T-helper 17 cell (primary cell): ENCODE data around the gene KLHL30. TPM values are rescaled to one million over a fixed set of nuclear protein-coding genes. Genes with fewer than 3 reads are reported as not detected.
A peak's percentile ranks its signal among the peaks of the same experiment; 100 is the strongest.

Experiments used
- ATAC-seq: fragments of 150-1000 bp; cut with Tn5 transposase; 2 replicates; pipeline ENCODE4 v1.10.0; 2021; ENCODE audit warnings: mild to moderate bottlenecking, moderate library complexity
- DNase-seq, 3 donors: peaks; one replicate each; pipeline versions ENCODE4 v3.0.0 to v3.0.0-alpha.2; 2020 to 2021
- H3K9me3 ChIP-seq: one replicate; pipeline ENCODE4 v1.7.0; 2013; ENCODE audit warnings: low read length, mild to moderate bottlenecking; ENCODE audit not compliant: control insufficient read depth, poor library complexity, severe bottlenecking
- H3K27ac Mint-ChIP-seq: one replicate; pipeline ENCODE4 v1.8.0; 2022; ENCODE audit warnings: mild to moderate bottlenecking, moderate library complexity, mixed read lengths
- H3K27me3 Mint-ChIP-seq: one replicate; pipeline ENCODE4 v1.8.0; 2022; ENCODE audit warnings: mixed read lengths
- H3K36me3 Mint-ChIP-seq: one replicate; pipeline ENCODE4 v1.8.0; 2022; ENCODE audit warnings: low read depth, mixed read lengths
- H3K4me1 Mint-ChIP-seq: one replicate; pipeline ENCODE4 v1.8.0; 2022; ENCODE audit warnings: mild to moderate bottlenecking, mixed read lengths
- H3K4me3 Mint-ChIP-seq: one replicate; pipeline ENCODE4 v1.8.0; 2022; ENCODE audit warnings: mild to moderate bottlenecking, moderate library complexity, mixed read lengths
- total RNA-seq, 4 donors: library from RNA in 2 of 4; stranded (reverse) in 2 of 4; gene quantifications; one replicate each; pipeline ENCODE4 v1.2.3 and lab custom pipeline; 2022 to 2026

The KLHL30 gene
- total RNA-seq, 2 donors from 2014 or later: not detected

GRCh38 chr2:238098901-238099713, 39.4 kb upstream of the KLHL30 start:
- no peaks in the 10 kb centered on the region for H3K36me3 Mint-ChIP-seq
- ATAC-seq (no peak), DNase-seq (no peak)
- no peak overlapping the region for H3K27ac Mint-ChIP-seq
- no peak overlapping the region for H3K4me3 Mint-ChIP-seq
- H3K27me3 Mint-ChIP-seq: no peaks in the 10 kb centered on the region
- no peaks in the 10 kb centered on the region for H3K4me1 Mint-ChIP-seq
- H3K9me3 ChIP-seq: no peaks in the 10 kb centered on the region

- no peaks in the 10 kb centered on the region for H3K36me3 Mint-ChIP-seq
- DNase-seq (no peak), ATAC-seq (no peak)
- H3K9me3 ChIP-seq: no peaks in the 10 kb centered on the region
- no peaks in the 10 kb centered on the region for H3K27me3 Mint-ChIP-seq
- no peaks in the 10 kb centered on the region for H3K4me1 Mint-ChIP-seq
- no peak overlapping the region for H3K27ac Mint-ChIP-seq
- H3K4me3 Mint-ChIP-seq: no peak overlapping the region
These were observed 38.8 kb upstream of the KLHL30 start for GRCh38 chr2:238099714-238100048.

- ATAC-seq: no peak
- Mint-ChIP-seq H3K27ac (no peak within 1 kb of the TSS), H3K4me3 (peak within 1 kb of the TSS; percentile 15), H3K27me3 (no peaks in the 10 kb centered on the region), H3K36me3 (no peaks in the 10 kb centered on the region), H3K4me1 (no peaks in the 10 kb centered on the region)
- no peaks in the 10 kb centered on the region for H3K9me3 ChIP-seq
- no peak for DNase-seq
These were observed 38.2 kb upstream of the KLHL30 start, which contains the start of gene ESPNL for GRCh38 chr2:238100049-238100820. Gene ESPNL, plus strand, starts transcription at chr2:238100340. Its CDS starts 80 bp downstream, at chr2:238100420.

GRCh38 chr2:238100821-238101771, 37.4 kb upstream of the KLHL30 start:
- no peaks in the 10 kb centered on the region for H3K4me1 Mint-ChIP-seq
- ATAC-seq: no peak

DNA sequence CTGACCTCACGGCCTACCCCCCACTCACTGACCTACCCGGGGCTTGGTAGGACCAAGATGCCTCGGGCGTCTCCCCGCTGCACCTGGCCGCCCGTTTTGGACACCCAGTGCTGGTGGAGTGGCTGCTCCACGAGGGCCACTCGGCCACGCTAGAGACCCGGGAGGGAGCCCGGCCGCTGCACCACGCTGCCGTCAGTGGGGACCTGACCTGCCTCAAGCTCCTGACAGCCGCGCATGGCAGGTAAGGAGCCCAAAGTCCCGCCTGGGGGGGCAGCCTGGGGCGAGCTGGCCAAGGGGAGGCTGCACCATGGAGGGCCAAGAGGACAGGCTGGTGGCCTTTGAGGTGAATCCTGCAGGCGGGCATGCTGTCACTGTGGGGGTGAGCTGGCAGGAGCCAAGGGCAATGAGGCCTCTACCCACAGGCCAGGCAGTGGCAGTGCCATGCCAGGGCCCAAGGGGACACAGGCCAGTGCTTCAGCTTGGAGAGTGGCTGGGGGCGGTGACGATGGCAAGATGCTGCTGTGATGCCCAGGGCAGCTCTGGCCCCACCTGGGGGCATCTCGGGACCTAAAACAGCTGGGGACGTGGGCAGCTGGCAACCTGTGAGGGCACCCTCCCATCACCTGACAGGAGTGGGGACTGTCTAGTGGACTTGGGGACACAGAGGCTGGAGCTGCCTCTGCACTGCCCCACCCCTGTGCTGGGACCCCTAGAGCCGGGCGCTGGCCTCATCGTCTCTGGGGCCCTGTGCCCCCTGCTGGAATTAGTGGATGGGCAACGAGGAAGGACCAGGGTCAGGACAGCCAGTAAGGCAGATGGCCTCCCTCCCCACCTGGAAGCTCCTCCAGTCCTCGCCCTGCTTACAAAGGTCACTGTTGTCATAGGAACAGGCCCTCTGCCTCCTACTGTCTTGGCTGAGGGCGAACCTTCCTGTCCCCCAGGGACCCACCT, 36.3 kb upstream of the KLHL30 start:
- Mint-ChIP-seq H3K4me1 (no peaks in the 10 kb centered on the region), H3K27ac (no peak overlapping the region), H3K36me3 (no peaks in the 10 kb centered on the region), H3K4me3 (no peak overlapping the region), H3K27me3 (no peaks in the 10 kb centered on the region)
- ATAC-seq: no peak
- no peaks in the 10 kb centered on the region for H3K9me3 ChIP-seq
- no peak for DNase-seq

More at GRCh38 chr2:238100821-238101771, 37.4 kb upstream of the KLHL30 start:
- no peak overlapping the region for H3K27ac Mint-ChIP-seq
- no peaks in the 10 kb centered on the region for H3K36me3 Mint-ChIP-seq
- no peaks in the 10 kb centered on the region for H3K9me3 ChIP-seq
- no peak for DNase-seq
- H3K4me3 Mint-ChIP-seq: no peak overlapping the region
- no peaks in the 10 kb centered on the region for H3K27me3 Mint-ChIP-seq

DNA sequence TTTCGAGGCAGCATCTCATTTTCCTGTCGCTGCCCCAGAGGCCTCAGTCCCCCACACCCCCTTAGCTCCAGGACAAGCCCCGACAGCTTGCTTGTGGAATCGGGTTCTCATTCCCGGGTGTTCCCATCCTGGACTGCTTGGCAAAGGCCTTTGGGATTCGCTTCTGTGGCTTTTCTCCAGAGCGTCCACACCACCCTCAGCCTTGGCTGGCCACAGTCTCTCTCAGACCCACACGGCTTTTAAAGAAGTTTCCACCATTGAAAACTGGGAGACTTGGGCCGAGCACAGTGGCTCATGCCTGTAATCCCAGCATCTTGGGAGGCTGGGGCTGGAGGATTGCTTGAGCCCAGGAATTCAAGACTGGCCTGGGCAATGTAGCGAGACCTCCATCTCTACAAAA, 35.6 kb upstream of the KLHL30 start:
- H3K4me3 Mint-ChIP-seq: no peak overlapping the region
- H3K27me3 Mint-ChIP-seq: no peaks in the 10 kb centered on the region
- peaks cover 3% of the 10 kb centered on the region for H3K4me1 Mint-ChIP-seq
- DNase-seq: no peak
- H3K36me3 Mint-ChIP-seq: no peaks in the 10 kb centered on the region
- H3K9me3 ChIP-seq: no peaks in the 10 kb centered on the region
- H3K27ac Mint-ChIP-seq: no peak overlapping the region
- ATAC-seq: no peak

DNA sequence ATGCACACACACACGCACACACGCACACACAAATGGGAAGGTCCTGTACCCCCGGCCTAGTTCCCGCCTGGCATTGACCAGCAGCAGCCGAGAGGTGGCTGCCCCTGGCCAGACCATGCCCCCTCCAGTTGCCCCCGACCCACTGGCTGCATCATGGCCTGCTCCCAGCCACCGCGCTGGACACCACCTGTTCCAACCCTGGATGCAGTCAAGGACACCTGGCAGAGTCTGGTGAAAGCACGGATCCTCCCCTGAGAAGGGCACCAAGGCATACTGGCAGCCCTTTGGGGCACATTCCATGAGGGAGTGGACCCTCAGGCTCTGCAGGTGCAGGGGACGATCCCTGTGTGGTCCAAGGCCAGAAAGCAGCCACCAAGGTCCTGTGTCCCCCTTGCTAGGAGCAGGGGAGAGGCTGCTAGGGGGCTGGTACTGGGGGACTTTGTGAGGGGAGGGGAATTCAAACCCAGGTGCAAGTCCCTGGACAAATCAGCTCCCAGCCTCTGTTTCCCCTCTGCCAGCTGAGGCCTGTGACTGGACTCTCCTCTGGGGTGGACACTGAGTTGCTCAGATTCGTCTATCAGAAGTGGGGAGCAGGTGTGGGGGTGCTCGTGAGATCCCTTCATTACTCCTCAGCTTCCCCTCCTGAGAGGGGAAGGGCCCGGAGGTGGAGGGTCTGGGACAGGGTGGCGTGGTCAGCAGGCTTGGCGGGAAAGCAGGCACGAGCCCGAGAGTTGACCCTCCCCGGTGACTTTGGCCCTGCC, 34.8 kb upstream of the KLHL30 start:
- Mint-ChIP-seq H3K4me1 (peaks cover 4% of the 10 kb centered on the region), H3K4me3 (no peak overlapping the region), H3K27me3 (no peaks in the 10 kb centered on the region), H3K36me3 (no peaks in the 10 kb centered on the region), H3K27ac (no peak overlapping the region)
- H3K9me3 ChIP-seq: no peaks in the 10 kb centered on the region
- no peak for ATAC-seq
- no peak for DNase-seq

DNA sequence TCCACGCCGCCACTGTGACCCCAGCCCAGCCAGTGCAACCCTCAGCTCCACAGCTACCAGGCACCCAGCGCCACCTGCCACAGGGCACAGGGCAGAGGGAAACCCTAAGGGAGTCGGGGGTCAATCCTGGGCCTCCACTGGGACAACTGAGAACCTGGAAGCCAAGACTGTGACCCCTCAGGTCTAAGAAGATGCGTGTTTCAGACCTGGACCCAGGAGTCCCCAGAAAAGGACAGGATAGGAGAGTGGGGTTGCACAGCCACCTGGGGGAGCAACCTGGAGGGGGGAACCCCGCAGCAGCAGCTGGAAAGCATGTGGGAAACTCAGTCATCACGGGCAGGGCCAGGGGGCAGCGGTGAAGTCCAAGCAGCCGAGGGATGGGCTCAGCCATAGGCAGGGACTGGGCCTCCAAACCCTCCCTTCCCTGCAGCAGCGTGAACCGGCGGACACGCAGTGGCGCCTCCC, 34.2 kb upstream of the KLHL30 start:
- H3K36me3 Mint-ChIP-seq: no peaks in the 10 kb centered on the region
- DNase-seq (no peak), ATAC-seq (no peak)
- no peak overlapping the region for H3K27ac Mint-ChIP-seq
- H3K4me1 Mint-ChIP-seq: peaks cover 4% of the 10 kb centered on the region
- H3K4me3 Mint-ChIP-seq: no peak overlapping the region
- no peaks in the 10 kb centered on the region for H3K9me3 ChIP-seq
- H3K27me3 Mint-ChIP-seq: no peaks in the 10 kb centered on the region

GRCh38 chr2:238104691-238105371, 33.6 kb upstream of the KLHL30 start:
- DNase-seq (no peak), ATAC-seq (no peak)
- H3K36me3 Mint-ChIP-seq: no peaks in the 10 kb centered on the region
- peaks cover 4% of the 10 kb centered on the region for H3K4me1 Mint-ChIP-seq
- H3K27me3 Mint-ChIP-seq: no peaks in the 10 kb centered on the region
- H3K9me3 ChIP-seq: no peaks in the 10 kb centered on the region
- H3K27ac Mint-ChIP-seq: no peak overlapping the region
- H3K4me3 Mint-ChIP-seq: no peak overlapping the region

- DNase-seq (no peak), ATAC-seq (no peak)
- Mint-ChIP-seq H3K36me3 (no peaks in the 10 kb centered on the region), H3K4me3 (no peak overlapping the region), H3K27ac (no peak overlapping the region), H3K4me1 (peaks cover 4% of the 10 kb centered on the region), H3K27me3 (no peaks in the 10 kb centered on the region)
- H3K9me3 ChIP-seq: no peaks in the 10 kb centered on the region
These were observed 32.7 kb upstream of the KLHL30 start for GRCh38 chr2:238105506-238106338.

DNA sequence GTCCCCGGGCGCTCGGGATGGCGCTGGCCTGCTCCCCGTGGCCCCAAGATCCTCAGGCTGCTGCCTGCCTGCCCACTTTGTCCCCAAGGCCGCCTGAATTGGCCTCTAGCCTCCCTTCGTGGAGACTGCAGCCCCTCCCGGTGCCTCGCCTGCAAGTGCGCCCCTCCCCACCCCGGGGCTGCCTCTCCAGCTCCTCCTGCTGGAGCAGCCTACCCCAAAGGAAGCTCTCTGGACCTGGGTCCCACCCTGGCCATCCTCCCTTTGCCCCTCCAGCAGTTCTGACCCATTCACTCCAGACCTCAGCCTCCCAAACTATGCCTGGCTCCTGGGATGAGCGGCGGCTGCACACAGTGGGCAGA, 32.1 kb upstream of the KLHL30 start:
- H3K27ac Mint-ChIP-seq: no peak overlapping the region
- ATAC-seq (no peak), DNase-seq (peak in 1 of 3 donors; percentile 3)
- no peaks in the 10 kb centered on the region for H3K9me3 ChIP-seq
- H3K36me3 Mint-ChIP-seq: no peaks in the 10 kb centered on the region
- no peaks in the 10 kb centered on the region for H3K27me3 Mint-ChIP-seq
- H3K4me3 Mint-ChIP-seq: no peak overlapping the region
- H3K4me1 Mint-ChIP-seq: peaks cover 4% of the 10 kb centered on the region
